GM18909 (cell line): ENCODE results near the gene GJB5.
"Not testable (repeated sequence)": the region's sequence is repeated elsewhere in the genome, so short reads cannot be mapped to it uniquely, and the experiment has no call there.

Experiments
- ATAC-seq: cut with Tn5 transposase; IDR thresholded peaks from one replicate; pipeline ENCODE4 v1.9.1; 2021; ENCODE audit warnings: mild to moderate bottlenecking; ENCODE audit not compliant: unreplicated experiment, poor library complexity

The GJB5 gene

GRCh38 chr1:34754964-34755637 is at the start of gene GJB5:
Gene GJB5 (plus strand): TSS chr1:34755047. CDS start chr1:34757331, 2,284 bp downstream.
- ATAC-seq: no peak

DNA sequence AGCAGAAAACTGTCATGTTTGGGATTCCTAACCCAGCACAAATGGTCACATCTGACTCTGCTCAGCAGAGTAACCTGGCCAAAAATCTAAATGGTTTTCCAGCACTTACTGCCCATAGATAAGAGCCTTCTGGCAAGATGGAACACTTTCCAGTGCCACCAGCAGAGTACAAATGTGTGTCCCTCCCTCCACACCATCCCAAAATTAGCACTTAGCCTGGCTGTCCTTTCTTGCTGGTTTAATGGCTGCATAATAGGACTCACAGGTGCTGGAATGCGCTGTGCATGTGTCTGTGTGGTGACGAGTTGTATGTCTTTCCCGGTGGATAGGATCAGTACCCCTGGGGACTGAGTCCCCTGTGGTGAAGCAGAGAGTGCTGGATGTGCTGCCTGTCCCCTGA is 49.8 kb upstream of the GJB5 start:
- no peak for ATAC-seq

- ATAC-seq: no peak
Measured at GRCh38 chr1:34708106-34708505, 46.7 kb upstream of the GJB5 start.

GRCh38 chr1:34709547-34709946 is 45.3 kb upstream of the GJB5 start:
- no peak for ATAC-seq

DNA sequence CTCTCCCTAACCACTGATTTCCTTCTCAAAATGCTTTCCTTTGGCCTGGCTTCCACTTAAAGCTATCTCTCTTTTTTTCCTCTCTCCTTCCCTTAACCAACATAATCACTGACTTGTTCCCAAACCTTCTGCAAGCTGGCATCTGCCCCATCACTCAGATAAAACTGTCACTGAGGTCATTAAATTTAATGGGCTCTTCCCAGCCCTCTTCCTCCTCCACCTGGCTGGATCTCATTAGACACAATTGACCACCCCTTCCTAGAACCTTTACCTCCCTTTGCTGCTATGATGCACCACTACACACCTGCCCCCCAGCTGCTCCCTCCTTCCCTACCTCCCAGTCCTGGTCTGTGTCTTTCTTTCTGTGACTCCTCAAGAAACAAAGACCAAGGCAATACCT is 44.0 kb upstream of the GJB5 start:
- no peak for ATAC-seq

DNA sequence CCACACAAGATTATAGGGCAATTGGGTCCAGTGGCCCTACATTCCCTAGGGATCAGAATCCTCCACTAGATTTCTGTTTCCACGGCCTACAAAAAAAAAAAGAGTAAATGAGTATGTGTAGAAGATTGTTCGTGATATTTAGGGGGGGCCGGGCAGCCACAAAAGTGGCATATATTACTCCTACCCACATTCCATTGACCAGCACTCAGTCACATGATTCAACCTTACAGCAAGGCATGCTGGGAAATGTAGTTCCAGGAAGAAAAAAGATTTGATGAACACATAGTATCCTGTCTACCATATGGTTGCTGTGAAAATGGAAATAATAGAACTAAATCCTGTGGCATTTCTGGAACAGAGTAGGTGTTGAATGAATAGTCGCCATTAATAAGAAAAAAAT is 43.4 kb upstream of the GJB5 start:
- no peak for ATAC-seq

DNA sequence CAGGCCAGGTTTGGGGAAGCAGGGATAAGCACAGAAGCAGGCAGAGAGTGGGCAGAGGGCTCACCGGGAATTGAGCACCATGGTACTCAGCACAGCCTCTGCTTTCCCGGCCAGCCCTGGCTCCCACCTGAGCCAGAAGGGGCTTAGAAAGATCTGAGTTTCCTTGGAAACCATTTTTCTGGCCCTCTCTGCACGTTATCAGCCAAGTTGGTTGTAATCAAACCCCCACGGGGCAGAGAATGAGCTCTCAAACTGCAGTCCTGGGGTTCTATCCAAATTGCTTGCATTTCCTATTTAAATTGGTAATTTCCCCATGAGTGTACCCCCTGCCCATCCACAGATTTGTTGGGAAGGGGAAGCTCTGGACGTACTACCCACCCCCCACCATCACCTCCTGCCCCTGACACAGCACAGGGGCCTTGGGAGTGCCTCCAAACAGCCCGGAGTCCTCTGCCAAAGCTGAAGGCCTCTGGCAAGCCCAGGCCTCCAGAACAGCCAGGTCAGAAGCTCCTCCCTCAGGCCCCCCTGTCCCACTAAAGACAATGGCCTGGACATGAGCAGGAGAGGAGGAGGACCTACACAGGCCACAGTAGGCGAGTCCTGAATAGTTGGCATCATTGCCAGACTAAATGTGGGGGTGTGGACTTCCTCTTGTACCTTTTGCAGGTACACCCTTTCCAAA is 42.7 kb upstream of the GJB5 start:
- no peak for ATAC-seq

DNA sequence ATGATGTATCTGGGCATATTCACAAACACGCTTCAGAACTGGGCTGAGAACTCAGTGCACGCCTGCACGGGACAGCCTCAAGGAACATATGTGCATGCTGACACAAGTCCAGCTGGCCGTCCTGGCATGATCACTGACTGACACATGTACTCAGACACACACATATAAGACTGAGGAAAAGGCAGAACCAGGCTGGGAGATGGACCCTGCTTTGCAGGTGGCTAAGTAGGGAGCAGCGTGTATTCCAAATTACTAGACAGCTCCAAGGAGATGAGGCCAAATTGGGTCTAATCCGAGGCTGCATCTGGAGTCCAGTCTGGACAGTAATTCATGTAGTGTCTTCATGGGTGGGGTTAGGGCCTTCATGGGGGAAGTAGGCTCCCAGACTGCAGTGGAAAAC is 41.4 kb upstream of the GJB5 start:
- ATAC-seq: no peak

DNA sequence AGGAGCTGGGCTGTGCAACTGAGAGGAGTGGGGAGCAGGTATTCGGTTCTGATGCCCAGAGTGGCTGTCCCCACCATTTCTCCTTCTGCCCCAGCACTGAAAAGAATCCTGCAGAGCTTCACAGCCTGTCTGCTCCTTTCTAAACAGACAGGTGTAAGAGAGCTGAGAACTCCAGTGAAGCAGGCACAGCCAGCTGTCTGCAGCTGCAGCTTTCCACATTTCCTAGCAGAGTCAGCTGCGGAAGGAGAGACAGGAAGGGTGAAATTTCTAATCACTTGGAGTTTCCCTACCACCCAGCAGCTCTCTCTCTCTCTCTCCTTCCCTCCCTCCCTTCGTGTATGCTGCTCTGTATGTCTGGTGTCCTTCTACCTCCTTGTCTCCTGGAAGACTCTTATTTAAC is 40.5 kb upstream of the GJB5 start:
- ATAC-seq: no peak

- ATAC-seq: no peak
Measured at GRCh38 chr1:34715139-34715538, 39.7 kb upstream of the GJB5 start.

GRCh38 chr1:34721241-34721640 is 33.6 kb upstream of the GJB5 start:
- ATAC-seq: no peak

DNA sequence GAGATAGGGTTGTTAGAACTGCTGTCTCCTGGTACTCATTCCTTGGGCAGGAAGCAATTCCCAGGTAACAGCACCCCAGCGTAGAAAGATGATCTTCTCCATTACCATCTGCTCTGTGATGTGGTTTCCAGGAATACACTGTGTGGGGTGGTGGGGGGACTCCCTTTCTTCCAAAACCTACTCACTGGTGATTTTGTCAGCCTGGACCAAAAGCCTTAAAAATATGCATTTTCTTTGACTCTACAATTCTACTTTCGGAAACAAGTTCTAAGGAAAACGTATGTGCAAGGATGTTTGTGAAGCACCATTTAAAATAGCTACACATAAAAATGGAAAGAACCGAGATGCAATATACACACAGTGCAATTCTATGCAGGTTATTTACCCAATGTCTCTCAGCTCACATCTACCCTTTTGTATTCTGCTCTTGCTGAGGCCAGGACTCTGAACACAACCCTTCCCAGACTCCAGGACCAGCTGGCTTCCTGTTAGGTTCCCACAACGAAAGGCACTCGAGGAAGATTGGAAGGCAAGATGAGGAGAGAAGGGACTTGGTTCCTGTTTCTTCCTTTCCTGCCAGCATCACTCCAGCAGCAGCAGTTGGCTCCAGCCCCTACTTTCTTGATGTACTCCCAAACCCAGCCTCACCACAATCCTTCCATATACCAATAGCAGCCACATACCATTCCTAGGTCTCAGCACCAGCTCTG is 33.0 kb upstream of the GJB5 start:
- ATAC-seq: no peak

DNA sequence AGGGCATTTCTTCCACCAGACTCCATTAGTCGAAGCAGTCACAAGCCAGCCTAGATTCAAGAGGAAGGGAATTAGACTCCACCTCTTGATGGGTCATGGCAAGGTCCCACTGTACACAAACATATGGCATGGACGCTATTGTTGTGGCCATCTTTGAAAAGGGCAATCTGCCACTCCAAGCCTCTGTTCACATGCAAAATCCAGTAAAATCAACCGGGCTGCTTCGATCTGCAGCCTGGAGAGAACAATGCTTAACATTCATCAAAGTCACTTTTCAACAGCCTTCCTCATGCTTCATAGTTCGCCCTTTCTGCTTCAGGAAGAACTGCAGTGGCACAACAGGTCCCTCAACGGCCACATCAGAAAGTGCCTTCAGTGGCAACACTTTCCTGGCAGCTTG is 28.0 kb upstream of the GJB5 start:
- no peak for ATAC-seq

DNA sequence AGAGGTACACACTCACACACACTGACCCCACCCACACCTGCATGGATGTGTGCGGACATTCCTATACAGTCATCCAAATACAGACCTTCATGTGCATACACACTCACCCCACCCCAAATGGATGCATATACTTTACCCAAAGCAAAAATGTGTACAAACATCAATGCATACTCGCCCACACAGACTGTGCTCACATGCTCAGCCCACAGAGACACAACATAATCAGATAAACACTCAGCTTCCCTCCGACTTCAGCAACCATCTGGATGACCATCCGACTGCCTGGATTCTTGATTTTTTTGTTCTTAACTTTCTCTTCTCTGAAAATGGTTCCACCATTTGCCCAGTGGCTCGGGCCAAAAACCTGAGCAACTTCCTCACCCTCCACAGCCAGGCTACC is 24.4 kb upstream of the GJB5 start:
- no peak for ATAC-seq

GRCh38 chr1:34732831-34733230 is 22.0 kb upstream of the GJB5 start:
- not testable (repeated sequence) for ATAC-seq

DNA sequence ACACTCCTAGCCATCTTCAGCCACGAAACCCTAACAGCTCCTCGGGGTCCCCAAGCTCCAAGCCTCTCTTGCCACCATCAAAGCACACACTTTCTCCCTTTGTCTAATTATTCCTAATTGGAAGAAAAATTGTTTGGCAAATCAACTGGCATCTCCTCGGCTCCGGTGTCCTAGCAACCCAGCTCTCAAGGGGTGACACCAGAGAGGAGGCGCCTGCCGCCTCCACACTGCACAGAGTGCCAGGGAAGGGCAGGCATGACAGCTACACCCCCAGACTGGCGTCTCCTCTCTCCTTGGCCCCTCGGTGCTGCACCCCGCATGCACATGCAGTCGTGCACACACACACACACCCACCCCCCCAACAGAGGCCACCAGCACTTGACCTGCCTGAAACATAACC is 18.2 kb upstream of the GJB5 start:
- no peak for ATAC-seq

DNA sequence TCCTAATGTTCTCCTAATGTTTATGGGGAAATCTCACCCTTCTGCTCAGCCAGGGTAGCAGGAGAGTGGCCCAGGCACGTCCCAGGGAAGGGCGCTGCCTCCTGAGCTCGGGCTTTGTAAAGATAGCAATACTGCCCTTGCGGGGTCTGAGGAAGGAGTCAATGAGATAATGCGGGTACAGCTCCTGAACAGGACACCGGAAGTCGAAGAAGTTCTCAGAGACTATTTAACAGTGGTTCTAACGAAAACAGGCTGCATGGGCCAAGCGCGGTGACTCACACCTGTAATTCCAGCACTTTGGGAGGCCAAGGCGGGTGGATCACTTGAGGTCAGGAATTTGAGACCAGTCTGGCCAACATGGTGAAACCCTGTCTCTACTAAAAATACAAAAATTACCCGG is 17.6 kb upstream of the GJB5 start:
- not testable (repeated sequence) for ATAC-seq

GRCh38 chr1:34739613-34740012 is 15.2 kb upstream of the GJB5 start:
- no peak for ATAC-seq

DNA sequence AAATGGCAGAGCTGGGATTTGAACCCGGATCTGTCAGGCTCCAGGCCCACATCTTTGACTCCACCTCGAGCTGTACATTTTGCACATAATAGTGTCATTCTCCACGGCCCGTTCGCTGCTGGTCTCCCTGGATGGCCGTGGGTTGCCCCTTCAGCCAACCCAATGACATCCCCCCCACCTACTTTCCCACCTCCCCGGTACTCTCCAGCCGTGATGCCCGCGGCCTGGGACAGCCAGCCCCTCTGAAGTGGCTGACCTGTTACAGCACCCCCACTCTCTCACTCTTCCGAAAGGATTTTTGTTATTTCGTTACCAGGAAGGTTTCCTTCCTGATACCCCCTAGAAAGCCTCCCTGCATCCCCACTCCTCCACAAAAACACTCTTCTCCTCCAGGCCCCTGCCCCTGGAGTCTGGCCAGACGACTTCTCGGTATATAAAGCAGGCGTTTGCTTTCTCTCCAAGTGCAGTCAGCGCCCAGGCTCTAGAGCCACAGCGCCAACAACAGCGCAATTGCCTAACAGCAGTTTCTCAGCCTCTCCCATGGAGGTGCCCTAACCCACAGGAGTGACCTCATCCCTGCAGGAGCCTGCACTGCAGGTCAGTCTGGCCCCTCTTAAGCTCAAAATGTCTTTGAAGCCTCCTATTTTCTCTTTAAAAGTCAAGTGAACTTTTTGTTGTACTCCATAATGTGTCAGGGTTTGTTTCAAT is 14.5 kb upstream of the GJB5 start:
- no peak for ATAC-seq

GRCh38 chr1:34742667-34743270 is 12.1 kb upstream of the GJB5 start:
- ATAC-seq: peak; percentile 66

GRCh38 chr1:34743775-34744174 is 11.1 kb upstream of the GJB5 start:
- no peak for ATAC-seq
